Esophagus squamous epithelium (tissue), 5 donors: ENCODE measurements around the gene SLC22A7. TPM values are rescaled to one million over a fixed set of nuclear protein-coding genes. Genes with fewer than 3 reads are reported as not detected.

ENCODE experiments used
- DNase-seq: peaks from one replicate; lab custom pipeline; 2025; lab: John Stamatoyannopoulos, UW
- H3K27ac ChIP-seq, 4 donors: fragments of 200-600 bp; sonication (generic); one replicate each; pipeline ENCODE4 v1.5.1; 2016 to 2019; ENCODE audit warnings: mild to moderate bottlenecking in 1 of 4
- H3K27me3 ChIP-seq, 4 donors: fragments of 200-600 bp; sonication (generic); 1 replicate in 3 of 4; 2 replicates in 1 of 4; pipeline versions ENCODE4 v1.5.1 to v1.6.0; 2017 to 2021; ENCODE audit warnings: antibody characterized with exemption in 1 of 4
- H3K36me3 ChIP-seq, 3 donors: fragments of 200-600 bp; sonication (generic); one replicate each; pipeline ENCODE4 v1.5.1; 2016 to 2019
- H3K4me1 ChIP-seq, 3 donors: fragments of 200-600 bp; sonication (generic); one replicate each; pipeline ENCODE4 v1.5.1; 2017 to 2019
- H3K4me3 ChIP-seq, 4 donors: fragments of 200-600 bp; sonication (generic); 1 replicate in 3 of 4; 2 replicates in 1 of 4; pipeline ENCODE4 v1.5.1; 2016 to 2019; ENCODE audit warnings: mild to moderate bottlenecking in 2 of 4, moderate library complexity in 1 of 4
- H3K9me3 ChIP-seq, 3 donors: fragments of 200-600 bp; sonication (generic); one replicate each; pipeline ENCODE4 v1.5.1; 2016 to 2019
- POLR2A ChIP-seq, 4 donors: fragments of 450-650 bp; IDR thresholded peaks; one replicate each; pipeline ENCODE4 v1.6.1; 2017; ENCODE audit warnings: antibody characterized with exemption in 4 of 4, mild to moderate bottlenecking in 4 of 4, moderate library complexity in 3 of 4
- WGBS, 2 donors: methylation state at CpG; one replicate each; pipeline ENCODE4 v1.1.5; 2018; 5-methylcytosine and 5-hydroxymethylcytosine counted together
- intact Hi-C: fragments of 100-400 bp; cut with DNase I; formaldehyde crosslinking; loops from one replicate; pipeline ENCODE4 v1.15.0; 2022
- total RNA-seq, 4 donors: library from RNA; depleted of rRNA; stranded (reverse); fragments of >200 nt; gene quantifications; one replicate each; pipeline ENCODE4 v1.1.0, GENCODE V29; 2016
- TF ChIP-seq, protein P1 (sequence below), 6 experiments: fragments of 450-650 bp in 4 of 6; fragments of 200-600 bp in 2 of 6; sonication (generic) in 2 of 6; IDR thresholded peaks; one replicate each; pipeline ENCODE4 v1.5.1; 2016 to 2019; ENCODE audit warnings: antibody characterized with exemption in 6 of 6, mild to moderate bottlenecking in 4 of 6, moderate library complexity in 4 of 6
- donor health status: DM: yes; HTN: yes; CAD: no.

The SLC22A7 gene
- total RNA-seq, 4 donors from 2014 or later: not detected

DNA sequence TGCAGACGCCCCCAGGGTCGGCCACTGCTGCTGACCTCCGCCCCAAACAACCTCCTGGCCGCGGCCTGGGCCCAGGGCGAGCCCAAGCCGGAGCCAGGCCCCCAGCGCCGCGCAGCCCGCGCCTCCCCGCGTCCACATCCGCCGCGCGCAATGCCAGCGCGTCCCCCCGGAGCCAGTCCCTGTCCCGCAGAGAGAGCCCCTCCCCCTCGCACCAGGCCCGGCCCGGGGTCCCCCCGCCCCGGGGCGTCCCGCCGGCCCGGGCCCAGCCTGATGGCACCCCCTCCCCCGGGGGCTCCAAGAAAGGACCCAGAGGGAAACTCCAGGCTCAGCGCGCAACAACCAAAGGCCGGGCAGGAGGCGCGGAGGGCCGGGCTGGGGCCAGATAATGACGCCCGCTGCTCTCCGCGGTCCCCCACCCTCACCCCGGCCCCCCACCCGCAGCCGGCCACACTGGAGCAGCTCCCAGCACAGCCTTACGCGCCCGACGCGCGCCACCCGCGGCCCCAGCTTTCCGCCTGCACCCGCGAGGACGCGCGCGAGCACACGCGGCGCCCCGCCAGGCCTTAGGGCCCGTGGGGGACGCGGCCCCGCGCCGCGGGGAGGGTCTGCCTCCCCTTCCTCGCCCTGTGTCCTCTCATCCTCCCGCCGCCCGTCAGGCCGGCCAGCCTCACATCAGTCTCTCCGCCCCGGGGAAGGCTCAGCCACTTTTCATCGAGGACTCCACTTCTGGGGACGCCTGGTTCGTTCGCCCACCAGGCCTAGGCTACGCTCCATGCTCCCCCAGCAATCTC, 12.9 kb upstream of the SLC22A7 start:
- Histone ChIP-seq H3K27me3 (peaks cover 0 to 66% (median 0%) of the 10 kb centered on the region in 4 donors), H3K4me3 (peak overlapping the region; percentile 17 to 58 (median 38)), H3K27ac (no peak overlapping the region), H3K4me1 (peaks cover 4 to 24% (median 13%) of the 10 kb centered on the region in 3 donors), H3K36me3 (no peaks in the 10 kb centered on the region), H3K9me3 (no peaks in the 10 kb centered on the region)
- no peak for DNase-seq
- 25 to 28% methylated on average over 9 to 13 of the region's 83 CpGs for WGBS, 2 donors
- intact Hi-C loops: no loop called here
- TF ChIP-seq, protein P1, sequence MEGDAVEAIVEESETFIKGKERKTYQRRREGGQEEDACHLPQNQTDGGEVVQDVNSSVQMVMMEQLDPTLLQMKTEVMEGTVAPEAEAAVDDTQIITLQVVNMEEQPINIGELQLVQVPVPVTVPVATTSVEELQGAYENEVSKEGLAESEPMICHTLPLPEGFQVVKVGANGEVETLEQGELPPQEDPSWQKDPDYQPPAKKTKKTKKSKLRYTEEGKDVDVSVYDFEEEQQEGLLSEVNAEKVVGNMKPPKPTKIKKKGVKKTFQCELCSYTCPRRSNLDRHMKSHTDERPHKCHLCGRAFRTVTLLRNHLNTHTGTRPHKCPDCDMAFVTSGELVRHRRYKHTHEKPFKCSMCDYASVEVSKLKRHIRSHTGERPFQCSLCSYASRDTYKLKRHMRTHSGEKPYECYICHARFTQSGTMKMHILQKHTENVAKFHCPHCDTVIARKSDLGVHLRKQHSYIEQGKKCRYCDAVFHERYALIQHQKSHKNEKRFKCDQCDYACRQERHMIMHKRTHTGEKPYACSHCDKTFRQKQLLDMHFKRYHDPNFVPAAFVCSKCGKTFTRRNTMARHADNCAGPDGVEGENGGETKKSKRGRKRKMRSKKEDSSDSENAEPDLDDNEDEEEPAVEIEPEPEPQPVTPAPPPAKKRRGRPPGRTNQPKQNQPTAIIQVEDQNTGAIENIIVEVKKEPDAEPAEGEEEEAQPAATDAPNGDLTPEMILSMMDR (IDR thresholded peaks at IDR 0.05): no peak
- no peak for TF ChIP-seq POLR2A (IDR thresholded peaks at IDR 0.05)

DNA sequence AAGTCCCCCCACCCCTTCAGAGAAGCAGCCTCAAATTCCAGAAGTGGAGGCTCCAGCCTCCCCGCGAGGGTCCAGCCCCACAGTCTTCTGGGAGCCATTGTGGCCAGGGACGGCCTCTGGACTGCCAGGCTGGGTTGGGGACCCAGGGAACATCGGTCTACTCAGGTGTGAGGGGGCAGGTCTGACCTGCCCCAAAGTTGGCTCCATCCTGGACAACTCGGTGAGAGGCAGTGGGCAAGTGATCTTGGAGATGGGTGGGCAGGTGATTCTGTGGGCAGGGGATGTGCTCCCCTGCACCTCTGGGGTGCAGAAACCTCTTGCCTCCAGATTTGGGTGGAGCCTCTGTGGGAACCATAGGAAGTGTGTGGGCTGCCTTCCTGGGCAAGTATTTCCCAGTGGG, 12.2 kb upstream of the SLC22A7 start:
- TF ChIP-seq, protein P1 (IDR thresholded peaks at IDR 0.05): no peak
- no peak for TF ChIP-seq POLR2A (IDR thresholded peaks at IDR 0.05)
- intact Hi-C loops: no loop called here
- no peak for DNase-seq
- peaks cover 0 to 62% (median 0%) of the 10 kb centered on the region in 4 donors for H3K27me3 ChIP-seq
- H3K9me3 ChIP-seq: no peaks in the 10 kb centered on the region
- no peaks in the 10 kb centered on the region for H3K36me3 ChIP-seq
- H3K27ac ChIP-seq: no peak overlapping the region
- no peak overlapping the region for H3K4me3 ChIP-seq
- 80% methylated on average over 1 of the region's 5 CpGs; no CpG with 5 or more reads in 1 of the 2 donors for WGBS, 2 donors
- H3K4me1 ChIP-seq: peaks cover 4 to 24% (median 13%) of the 10 kb centered on the region in 3 donors

DNA sequence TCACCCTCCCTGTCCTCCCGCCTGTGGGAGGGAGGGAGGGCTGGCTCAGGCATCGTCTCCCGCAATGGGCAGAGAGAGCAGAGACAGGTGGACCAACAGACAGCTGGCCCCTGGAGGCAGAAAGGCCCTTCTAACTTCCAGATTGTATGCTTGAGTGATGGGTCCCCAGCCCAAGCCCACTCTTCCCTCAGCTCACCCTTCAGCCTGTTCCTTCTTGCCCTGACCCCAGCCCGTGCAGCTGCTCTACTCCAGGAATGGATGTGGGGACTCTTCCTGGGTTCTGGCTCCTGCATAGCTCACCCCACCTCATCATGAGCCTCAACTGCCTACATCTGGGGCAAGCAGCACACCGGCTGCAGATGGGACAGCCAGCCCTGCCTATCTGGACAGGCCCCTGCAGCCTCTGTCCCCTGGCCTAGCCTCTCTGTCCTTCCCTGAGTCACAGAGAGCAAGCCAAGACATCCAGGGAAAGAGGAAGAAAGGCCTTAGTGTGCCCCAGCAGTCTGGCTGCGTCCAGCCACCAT, 11.5 kb upstream of the SLC22A7 start:
- no peak for DNase-seq
- Histone ChIP-seq H3K4me1 (peaks cover 4 to 24% (median 13%) of the 10 kb centered on the region in 3 donors), H3K9me3 (no peaks in the 10 kb centered on the region), H3K4me3 (no peak overlapping the region), H3K36me3 (no peaks in the 10 kb centered on the region), H3K27me3 (peaks cover 0 to 57% (median 0%) of the 10 kb centered on the region in 4 donors), H3K27ac (no peak overlapping the region)
- no CpG with 5 or more reads among the region's 6 CpGs for WGBS, 2 donors
- intact Hi-C loops: no loop called here
- TF ChIP-seq POLR2A (IDR thresholded peaks at IDR 0.05): no peak
- TF ChIP-seq, protein P1 (IDR thresholded peaks at IDR 0.05): no peak

DNA sequence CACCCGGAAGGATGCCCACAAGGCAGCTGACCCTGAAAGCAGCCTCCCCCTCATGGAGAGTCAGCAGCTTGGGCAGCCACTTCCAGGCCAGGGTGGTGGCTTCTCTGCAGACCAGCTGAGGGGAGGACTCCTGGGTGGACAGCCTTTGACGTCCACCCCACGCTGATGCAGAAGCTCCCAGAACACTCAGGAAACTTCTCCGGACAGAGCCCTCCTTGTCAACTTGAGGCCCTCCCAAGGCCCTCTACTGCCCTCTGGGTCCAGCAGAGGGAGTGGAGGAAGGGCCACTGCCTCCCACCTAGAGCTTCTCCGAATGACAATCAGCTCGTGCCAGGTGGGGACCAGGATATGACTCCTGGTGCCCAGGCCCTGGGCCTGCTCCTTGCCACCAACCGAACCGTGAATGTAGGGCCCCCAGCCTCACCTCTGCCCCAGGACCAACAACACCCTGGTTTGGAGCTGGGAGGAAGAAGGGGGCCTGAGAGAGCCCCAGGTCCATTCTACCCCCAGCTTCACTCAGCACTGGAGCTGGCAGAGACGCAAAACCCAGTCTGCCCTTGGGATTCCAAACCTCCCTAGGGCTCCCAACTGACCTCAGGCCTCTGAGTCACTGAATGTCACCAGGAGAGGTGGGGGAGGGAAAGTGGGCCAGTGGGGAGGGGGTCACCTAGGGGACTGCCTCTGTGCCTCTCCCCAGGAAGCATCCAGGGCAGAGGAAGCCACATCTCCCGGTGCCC, 10.9 kb upstream of the SLC22A7 start:
- intact Hi-C loops: no loop called here
- TF ChIP-seq, protein P1 (IDR thresholded peaks at IDR 0.05): no peak
- no peak for TF ChIP-seq POLR2A (IDR thresholded peaks at IDR 0.05)
- Histone ChIP-seq H3K4me3 (no peak overlapping the region), H3K27me3 (peaks cover 0 to 50% (median 0%) of the 10 kb centered on the region in 4 donors), H3K9me3 (no peaks in the 10 kb centered on the region), H3K27ac (no peak overlapping the region), H3K4me1 (peaks cover 4 to 24% (median 13%) of the 10 kb centered on the region in 3 donors), H3K36me3 (no peaks in the 10 kb centered on the region)
- 59% methylated on average over 4 of the region's 10 CpGs; no CpG with 5 or more reads in 1 of the 2 donors for WGBS, 2 donors
- DNase-seq: no peak
